GM12878 (cell line): ENCODE results near the gene PRTN3. TPM values are rescaled to one million over a fixed set of nuclear protein-coding genes. Genes with fewer than 3 reads are reported as not detected.

Experiments
- ATAC-seq: fragments of 200-7000 bp; cut with Tn5 transposase; 3 replicates; pipeline ENCODE4 v1.9.1; 2020; ENCODE audit warnings: mild to moderate bottlenecking, moderate library complexity
- BruUV-seq: library from RNA; stranded (reverse); fragments of 400-500 nt; replicated peaks from 2 replicates; lab custom pipeline; 2021; lab: Mats Ljungman, UMichigan
- CTCF ChIA-PET: fragments of 300-600 bp; sonication (Branson Sonifier 250); formaldehyde crosslinking; extraction: SDS; loops from one replicate; lab custom pipeline; 2021; ENCODE audit warnings: inconsistent platforms; lab: Yijun Ruan, JAX
- POLR2A ChIA-PET: fragments of 350-600 bp; formaldehyde crosslinking; extraction: SDS; loops from one replicate; lab custom pipeline; 2021; ENCODE audit warnings: inconsistent platforms; lab: Charles Lee
- RAD21 ChIA-PET: fragments of 300-600 bp; sonication (Branson Sonifier 250); formaldehyde crosslinking; loops from one replicate; lab custom pipeline; 2023; ENCODE audit warnings: antibody characterized with exemption; ENCODE audit not compliant: unreplicated experiment; lab: Charles Lee
- SMC1A ChIA-PET: fragments of 300-600 bp; sonication (Branson Sonifier 250); formaldehyde crosslinking; loops from one replicate; lab custom pipeline; 2023; ENCODE audit not compliant: unreplicated experiment, uncharacterized antibody; lab: Charles Lee
- DNase-seq: peaks from one replicate; pipeline ENCODE4 v3.0.0-alpha.2; 2011; ENCODE audit warnings: low read depth, low spot score
- FAIRE-seq: peaks from 3 replicates; lab custom pipeline; 2011; peaks lifted over from hg19 to GRCh38; lab: Jason Lieb, UNC
- H2AFZ ChIP-seq: 2 replicates; pipeline ENCODE4 v1.6.0; 2011; ENCODE audit warnings: low read depth, low read length, control low read depth; ENCODE audit not compliant: control insufficient read depth
- H3K27ac ChIP-seq: 2 replicates; pipeline ENCODE4 v1.5.1; 2011; ENCODE audit warnings: control low read depth; ENCODE audit not compliant: control insufficient read depth, insufficient read depth
- H3K27me3 ChIP-seq, 2 experiments: replicated peaks in 1 of 2; 2 replicates each; pipeline versions ENCODE4 v1.6.0 to v1.6.1; 2011; ENCODE audit warnings: low read length in 1 of 2; ENCODE audit not compliant: control insufficient read depth in 2 of 2, insufficient read depth in 2 of 2
- H3K36me3 ChIP-seq, 2 experiments: 2 replicates each; pipeline ENCODE4 v1.5.1; 2011; ENCODE audit warnings: low read length in 1 of 2; ENCODE audit not compliant: control insufficient read depth in 2 of 2, insufficient read depth in 2 of 2
- H3K4me1 ChIP-seq: 2 replicates; pipeline ENCODE4 v1.6.1; 2011; ENCODE audit warnings: mild to moderate bottlenecking, low read length, moderate library complexity, mixed read lengths; ENCODE audit not compliant: control insufficient read depth, insufficient read depth
- H3K4me2 ChIP-seq: 2 replicates; pipeline ENCODE4 v1.6.0; 2011; ENCODE audit warnings: control low read depth; ENCODE audit not compliant: control insufficient read depth, insufficient read depth
- H3K4me3 ChIP-seq: fragments of 200-600 bp; sonication (generic); 2 replicates; pipeline ENCODE4 v1.5.1; 2016
- H3K79me2 ChIP-seq: 2 replicates; pipeline ENCODE4 v1.6.0; 2011; ENCODE audit warnings: low read length; ENCODE audit not compliant: control insufficient read depth, insufficient read depth
- H3K9ac ChIP-seq: 2 replicates; pipeline ENCODE4 v1.8.0; 2011; ENCODE audit warnings: low read length, control low read depth, mixed read lengths; ENCODE audit not compliant: control insufficient read depth, insufficient read depth
- H3K9me3 ChIP-seq: replicated peaks from 3 replicates; pipeline ENCODE4 v1.5.1; 2011; ENCODE audit warnings: mild to moderate bottlenecking, low read length; ENCODE audit not compliant: control insufficient read depth, insufficient read depth
- H4K20me1 ChIP-seq: 2 replicates; pipeline ENCODE4 v1.6.0; 2011; ENCODE audit not compliant: control insufficient read depth, insufficient read depth
- BCLAF1 ChIP-seq: fragments of 450-650 bp; IDR thresholded peaks from 2 replicates; pipeline ENCODE4 v1.6.1; 2017; ENCODE audit warnings: antibody characterized with exemption, mild to moderate bottlenecking, moderate library complexity
- EZH2 ChIP-seq: IDR thresholded peaks from 2 replicates; pipeline ENCODE4 v1.6.1; 2012; ENCODE audit warnings: low read depth, mild to moderate bottlenecking, control low read depth, inconsistent platforms, low read length, borderline replicate concordance; ENCODE audit not compliant: control insufficient read depth
- NRF1 ChIP-seq: conservative IDR thresholded peaks from 2 replicates; pipeline ENCODE4 v1.6.1; 2011; ENCODE audit warnings: mild to moderate bottlenecking, low read depth, low read length, improper control_type of control experiment
- POU2F2 ChIP-seq: IDR thresholded peaks from 3 replicates; pipeline ENCODE4 v1.6.1; 2011; ENCODE audit warnings: low read depth, mild to moderate bottlenecking, low read length, borderline replicate concordance
- TCF3 ChIP-seq: IDR thresholded peaks from 2 replicates; pipeline ENCODE4 v1.6.1; 2012; ENCODE audit warnings: low read depth, mild to moderate bottlenecking, low read length, borderline replicate concordance; ENCODE audit not compliant: insufficient read depth
- WRNIP1 ChIP-seq: IDR thresholded peaks from 2 replicates; pipeline ENCODE4 v1.6.1; 2011; ENCODE audit warnings: low read depth, low read length, improper control_type of control experiment, borderline replicate concordance
- ZNF384 ChIP-seq: IDR thresholded peaks from 2 replicates; pipeline ENCODE4 v1.6.1; 2012; ENCODE audit warnings: low read depth, mild to moderate bottlenecking, low read length, improper control_type of control experiment, borderline replicate concordance
- WGBS: methylation state at CpG from one replicate; pipeline ENCODE4 v1.1.6; 2016; ENCODE audit warnings: low lambda C conversion rate; ENCODE audit not compliant: insufficient replicate concordance, insufficient coverage; ENCODE audit errors: missing lambda C conversion rate; 5-methylcytosine and 5-hydroxymethylcytosine counted together
- in situ Hi-C: fragments of 300-500 bp; cut with MboI; formaldehyde crosslinking; loops from 9 replicates; pipeline ENCODE4 v1.14.3; 2018; ENCODE audit warnings: mixed read lengths
- intact Hi-C: fragments of 100-400 bp; cut with micrococcal nuclease; formaldehyde crosslinking; loops from one replicate; pipeline ENCODE4 v1.14.2; 2022; ENCODE audit not compliant: unreplicated experiment
- polyA plus RNA-seq, 11 experiments: library from polyadenylated mRNA; depleted of rRNA in 4 of 11; unstranded in 6 of 11; stranded (reverse) in 5 of 11; fragments of >200 nt; fragmentation: Nextera tagmentation in 4 of 11; fragmentation: Illumina TruSeq in 1 of 11; extraction: Ambion mirVana in 4 of 11; extraction: Trizol in 1 of 11; gene quantifications; 1 replicate in 1 of 11; 2 replicates in 10 of 11; pipeline versions ENCODE4 v1.2.1 to v1.2.3, GENCODE V29; 2011 to 2016; ENCODE audit warnings: inconsistent platforms in 2 of 11, missing spikeins in 2 of 11, low read depth in 1 of 11
- total RNA-seq, 4 experiments: library from RNA; depleted of rRNA in 3 of 4; stranded (reverse); fragments of >200 nt in 3 of 4; fragmentation: Illumina TruSeq in 1 of 4; extraction: Trizol in 1 of 4; gene quantifications; 2 replicates each; pipeline versions ENCODE4 v1.2.1 to v1.2.3, GENCODE V29; 2013 to 2021

The PRTN3 gene
- total and polyA plus RNA-seq, 10 of the 15 experiments (the other 5 are each of a cell fraction or from before 2014, with no cell fraction given): 0.08 TPM; not detected in 9

DNA sequence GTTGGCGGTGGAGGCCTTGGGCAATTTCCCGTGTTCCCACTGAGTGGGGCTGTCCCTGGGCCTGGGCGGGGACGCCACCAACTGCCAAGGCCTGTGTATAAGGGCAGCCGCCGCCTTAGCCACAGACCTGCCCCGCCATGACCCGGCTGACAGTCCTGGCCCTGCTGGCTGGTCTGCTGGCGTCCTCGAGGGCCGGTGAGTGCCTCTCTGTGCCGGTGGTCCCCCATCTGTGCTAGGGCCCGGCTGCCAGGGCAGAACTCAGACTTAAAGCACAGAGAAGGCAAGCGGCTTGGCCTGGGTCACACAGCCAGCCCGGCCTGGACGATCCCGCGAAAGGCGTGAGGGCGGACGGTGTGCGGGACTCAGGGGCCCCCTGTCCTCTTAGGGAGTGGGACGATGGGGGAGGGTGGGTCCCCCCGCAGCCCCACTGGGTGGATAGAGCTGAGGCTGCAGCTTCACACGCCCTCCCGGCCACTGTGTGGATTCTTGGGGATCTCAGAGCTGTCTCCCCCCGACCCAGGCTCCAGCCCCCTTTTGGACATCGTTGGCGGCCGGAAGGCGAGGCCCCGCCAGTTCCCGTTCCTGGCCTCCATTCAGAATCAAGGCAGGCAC lies 13.0 kb upstream of the PRTN3 start, which contains the start of gene AZU1 (continued):
- no peak for TF ChIP-seq BCLAF1
- TF ChIP-seq TCF3: no peak
- TF ChIP-seq EZH2: no peak
- TF ChIP-seq WRNIP1: no peak

DNA sequence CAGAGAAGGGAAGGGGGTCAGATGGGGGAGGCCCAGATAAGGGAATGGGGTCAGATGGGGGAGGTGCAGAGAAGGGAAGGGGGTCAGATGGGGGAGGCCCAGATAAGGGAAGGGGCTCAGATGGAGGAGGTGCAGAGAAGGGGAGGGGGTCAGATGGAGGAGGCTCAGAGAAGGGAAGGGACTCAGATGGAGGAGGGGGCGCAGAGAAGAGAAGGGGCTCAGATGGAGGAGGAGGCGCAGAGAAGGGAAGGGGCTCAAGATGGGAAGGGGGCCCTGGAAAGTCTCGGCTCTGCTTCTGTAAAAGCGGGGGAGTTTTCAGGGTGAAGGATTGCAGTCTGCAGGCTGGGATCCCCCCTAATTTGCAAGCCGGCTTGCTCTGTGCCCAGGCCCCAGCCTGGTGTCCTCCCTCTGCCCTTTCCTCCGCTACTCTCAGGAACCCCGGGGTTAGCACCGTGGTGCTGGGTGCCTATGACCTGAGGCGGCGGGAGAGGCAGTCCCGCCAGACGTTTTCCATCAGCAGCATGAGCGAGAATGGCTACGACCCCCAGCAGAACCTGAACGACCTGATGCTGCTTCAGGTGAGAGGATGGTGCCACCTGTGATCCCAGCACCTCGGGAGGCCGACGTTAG lies 11.6 kb upstream of the PRTN3 start:
- Histone ChIP-seq H3K27ac (no peak overlapping the region), H2AFZ (no peak overlapping the region), H3K4me1 (no peaks in the 10 kb centered on the region), H3K79me2 (no peaks in the 10 kb centered on the region), H3K36me3 (no peaks in the 10 kb centered on the region), H3K4me2 (no peak overlapping the region), H3K4me3 (no peak overlapping the region), H3K27me3 (no peaks in the 10 kb centered on the region), H3K9me3 (no peaks in the 10 kb centered on the region), H4K20me1 (no peaks in the 10 kb centered on the region), H3K9ac (no peak overlapping the region)
- no peak for TF ChIP-seq BCLAF1
- no peak for TF ChIP-seq NRF1
- no peak for TF ChIP-seq EZH2
- no peak for TF ChIP-seq ZNF384
- TF ChIP-seq POU2F2: 0 out of 3 replicates have a peak, but pooled peaks have one; percentile 40
- ChIA-PET CTCF (no interaction called here), RAD21 (no interaction called here), SMC1A (no interaction called here), POLR2A (no interaction called here)
- ATAC-seq (no peak), FAIRE-seq (no peak), DNase-seq (no peak)
- in situ Hi-C loops: no loop called here
- WGBS: 27% methylated on average over 16 of the region's 18 CpGs
- intact Hi-C loops: no loop called here
- no TSS peak for BruUV-seq
